ENCODE data around the gene CHRNG.

Gene CHRNG

GRCh38 chr2:232588031-232588430, 48.5 kb downstream of the CHRNG start:
- Histone ChIP-seq H4K20me1 (ENCODE audit: insufficient read depth, low read length, poor library complexity, severe bottlenecking) (no peaks in the 10 kb centered on the region), H3K79me2 (ENCODE audit: insufficient read depth, low read length) (no peaks in the 10 kb centered on the region), H3K4me2 (ENCODE audit: low read depth, low read length, poor library complexity, severe bottlenecking) (no peak overlapping the region), H3K27me3 (ENCODE audit: insufficient read depth, low read length, poor library complexity, severe bottlenecking) (no peaks in the 10 kb centered on the region), H3F3A (ENCODE audit: low read depth) (no peaks in the 10 kb centered on the region), H3K4me1 (ENCODE audit: insufficient read depth, low read length, poor library complexity, severe bottlenecking) (peaks cover 3% of the 10 kb centered on the region), H3K4me3 (ENCODE audit: low read length, poor library complexity, severe bottlenecking) (no peak overlapping the region), H3K9me2 (replicated peaks; ENCODE audit: low read depth, low read length) (no peaks in the 10 kb centered on the region), H3K9me3 (ENCODE audit: insufficient read depth, low read depth, low read length) (no peaks in the 10 kb centered on the region), H2AFZ (ENCODE audit: low read length) (no peak overlapping the region), H3K36me3 (ENCODE audit: insufficient read depth, low read length) (no peaks in the 10 kb centered on the region), H3K9ac (ENCODE audit: low read depth, low read length, poor library complexity, severe bottlenecking) (no peak overlapping the region)
- TF ChIP-seq EZH2phosphoT487 (IDR thresholded peaks at IDR 0.05; ENCODE audit: borderline replicate concordance) (no peak), CTCF (conservative IDR thresholded peaks at IDR 0.05; ENCODE audit: low read length) (no peak)

GRCh38 chr2:232588680-232589585, 49.4 kb downstream of the CHRNG start:
- no peak overlapping the region for H3K4me2 ChIP-seq (ENCODE audit: low read depth, low read length, poor library complexity, severe bottlenecking)

GRCh38 chr2:232592772-232593395, 53.4 kb downstream of the CHRNG start:
- TF ChIP-seq EZH2phosphoT487 (IDR thresholded peaks at IDR 0.05; ENCODE audit: borderline replicate concordance), result no peak
- TF ChIP-seq CTCF (conservative IDR thresholded peaks at IDR 0.05; ENCODE audit: low read length), result no peak
- no peak overlapping the region for H3K4me3 ChIP-seq (ENCODE audit: low read length, poor library complexity, severe bottlenecking)
- no peak overlapping the region for H2AFZ ChIP-seq (ENCODE audit: low read length)
- no peaks in the 10 kb centered on the region for H3K36me3 ChIP-seq (ENCODE audit: insufficient read depth, low read length)
- H3K4me1 ChIP-seq (ENCODE audit: insufficient read depth, low read length, poor library complexity, severe bottlenecking), result peaks cover 5% of the 10 kb centered on the region
- H3F3A ChIP-seq (ENCODE audit: low read depth), result no peaks in the 10 kb centered on the region
- H3K9me2 ChIP-seq (replicated peaks; ENCODE audit: low read depth, low read length), result no peaks in the 10 kb centered on the region
- no peak overlapping the region for H3K4me2 ChIP-seq (ENCODE audit: low read depth, low read length, poor library complexity, severe bottlenecking)
- H4K20me1 ChIP-seq (ENCODE audit: insufficient read depth, low read length, poor library complexity, severe bottlenecking), result no peaks in the 10 kb centered on the region
- no peak overlapping the region for H3K9ac ChIP-seq (ENCODE audit: low read depth, low read length, poor library complexity, severe bottlenecking)
- H3K79me2 ChIP-seq (ENCODE audit: insufficient read depth, low read length), result no peaks in the 10 kb centered on the region
- H3K27me3 ChIP-seq (ENCODE audit: insufficient read depth, low read length, poor library complexity, severe bottlenecking), result no peaks in the 10 kb centered on the region
- no peaks in the 10 kb centered on the region for H3K9me3 ChIP-seq (ENCODE audit: insufficient read depth, low read depth, low read length)

More at GRCh38 chr2:232588680-232589585, 49.4 kb downstream of the CHRNG start:
- TF ChIP-seq CTCF (conservative IDR thresholded peaks at IDR 0.05; ENCODE audit: low read length) (no peak), EZH2phosphoT487 (IDR thresholded peaks at IDR 0.05; ENCODE audit: borderline replicate concordance) (no peak)
- Histone ChIP-seq H3F3A (ENCODE audit: low read depth) (no peaks in the 10 kb centered on the region), H3K27me3 (ENCODE audit: insufficient read depth, low read length, poor library complexity, severe bottlenecking) (no peaks in the 10 kb centered on the region), H3K79me2 (ENCODE audit: insufficient read depth, low read length) (no peaks in the 10 kb centered on the region), H3K4me1 (ENCODE audit: insufficient read depth, low read length, poor library complexity, severe bottlenecking) (peaks cover 5% of the 10 kb centered on the region), H3K9me2 (replicated peaks; ENCODE audit: low read depth, low read length) (no peaks in the 10 kb centered on the region), H3K4me3 (ENCODE audit: low read length, poor library complexity, severe bottlenecking) (no peak overlapping the region), H3K9ac (ENCODE audit: low read depth, low read length, poor library complexity, severe bottlenecking) (no peak overlapping the region), H2AFZ (ENCODE audit: low read length) (no peak overlapping the region), H3K9me3 (ENCODE audit: insufficient read depth, low read depth, low read length) (no peaks in the 10 kb centered on the region), H4K20me1 (ENCODE audit: insufficient read depth, low read length, poor library complexity, severe bottlenecking) (no peaks in the 10 kb centered on the region), H3K36me3 (ENCODE audit: insufficient read depth, low read length) (no peaks in the 10 kb centered on the region)

All from Loucy (cell line).